ENCODE results near the gene ADAM29. TPM values are rescaled to one million over a fixed set of nuclear protein-coding genes. Genes with fewer than 3 reads are reported as not detected.

The ADAM29 gene
- total and polyA plus RNA-seq, 2 donors (not counting 1 experiment from before 2014, with no cell fraction given) = not detected

- Mint-ChIP-seq H3K4me1 (peaks cover 6% of the 10 kb centered on the region), H3K27ac (no peak overlapping the region), H3K27me3 (no peaks in the 10 kb centered on the region), H3K9me3 (ENCODE audit: insufficient read depth) (peaks cover 4% of the 10 kb centered on the region), H3K4me3 (no peak overlapping the region)
- ATAC-seq (ENCODE audit: low read depth) = no peak
- WGBS (ENCODE audit: insufficient coverage) = 89% methylated on average over 8 of the region's 8 CpGs
- Histone ChIP-seq H3K9me3 (ENCODE audit: control extremely low read depth in 1 of 3, control insufficient read depth in 2 of 3, insufficient read depth in 1 of 3, low read length in 2 of 3) (peaks cover 0 to 8% (median 0%) of the 10 kb centered on the region in 3 donors), H3K27me3 (replicated peaks in 1 of 4; ENCODE audit: control extremely low read depth in 1 of 4, control insufficient read depth in 3 of 4, insufficient read depth in 4 of 4, low read length in 3 of 4) (no peaks in the 10 kb centered on the region), H3K4me1 (ENCODE audit: control insufficient read depth in 2 of 2, insufficient read depth in 2 of 2, low read length in 2 of 2) (no peaks in the 10 kb centered on the region), H3K36me3 (replicated peaks in 1 of 2; ENCODE audit: control extremely low read depth in 1 of 2, control insufficient read depth in 1 of 2, extremely low read depth in 1 of 2, insufficient read depth in 2 of 2, low read length in 1 of 2) (no peaks in the 10 kb centered on the region), H3K4me3 (ENCODE audit: control extremely low read depth in 1 of 5, extremely low read depth in 1 of 5, insufficient read depth in 1 of 5, low read depth in 2 of 5, low read length in 4 of 5) (no peak overlapping the region), H3K79me2 (ENCODE audit: control insufficient read depth, insufficient read depth, low read length) (no peaks in the 10 kb centered on the region), H3K9ac (ENCODE audit: low read length) (no peak overlapping the region), H3K4me2 (replicated peaks; ENCODE audit: low read depth, low read length, poor library complexity, severe bottlenecking) (no peak overlapping the region), H4K20me1 (ENCODE audit: control insufficient read depth, insufficient read depth, low read length, poor library complexity, severe bottlenecking) (no peaks in the 10 kb centered on the region), H2AFZ (ENCODE audit: insufficient read depth, low read depth, low read length, poor library complexity, severe bottlenecking) (no peak overlapping the region), H3K27ac (ENCODE audit: low read length in 2 of 2) (no peak overlapping the region)
- no peak for DNase-seq
- TF ChIP-seq CTCF (IDR thresholded peaks at IDR 0.05) = no peak
- TF ChIP-seq EZH2 (IDR thresholded peaks at IDR 0.05; ENCODE audit: borderline replicate concordance, insufficient read depth, low read depth, low read length, poor library complexity, severe bottlenecking) = no peak
- intact Hi-C loops (cut with micrococcal nuclease) = no loop called here
- ChIA-PET CTCF (no interaction called here), POLR2A (no interaction called here)
These were observed 30.7 kb downstream of the ADAM29 start for GRCh38 chr4:174948826-174949225.

DNA sequence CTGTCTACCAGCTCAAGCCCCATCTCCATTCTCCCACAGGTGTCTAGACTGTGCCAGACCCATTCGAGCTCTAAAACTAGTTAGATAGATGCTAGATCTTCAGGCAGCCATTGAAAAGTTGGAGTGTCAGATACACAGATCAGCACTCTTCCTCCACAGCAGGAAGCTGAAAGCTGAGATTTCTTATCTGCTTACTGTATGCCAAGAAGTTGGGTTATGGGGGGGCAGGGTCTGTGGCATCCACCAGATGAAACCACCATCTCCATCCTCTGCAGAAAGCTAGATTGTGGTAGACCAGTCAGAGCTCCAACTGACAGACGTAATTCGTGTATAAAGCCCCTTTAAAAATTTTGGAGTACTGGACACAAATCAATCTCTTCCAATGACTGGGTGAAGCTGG, 54.8 kb downstream of the ADAM29 start:
- H3K4me2 ChIP-seq (replicated peaks; ENCODE audit: low read depth, low read length, poor library complexity, severe bottlenecking) = no peak overlapping the region
- no peaks in the 10 kb centered on the region for H4K20me1 ChIP-seq (ENCODE audit: control insufficient read depth, insufficient read depth, low read length, poor library complexity, severe bottlenecking)
- no peak overlapping the region for H3K4me3 ChIP-seq (ENCODE audit: control extremely low read depth in 1 of 5, extremely low read depth in 1 of 5, insufficient read depth in 1 of 5, low read depth in 2 of 5, low read length in 4 of 5)
- H3K36me3 ChIP-seq (replicated peaks in 1 of 2; ENCODE audit: control extremely low read depth in 1 of 2, control insufficient read depth in 1 of 2, extremely low read depth in 1 of 2, insufficient read depth in 2 of 2, low read length in 1 of 2) = no peaks in the 10 kb centered on the region
- no peak overlapping the region for H2AFZ ChIP-seq (ENCODE audit: insufficient read depth, low read depth, low read length, poor library complexity, severe bottlenecking)
- H3K9me3 ChIP-seq (ENCODE audit: control extremely low read depth in 1 of 3, control insufficient read depth in 2 of 3, insufficient read depth in 1 of 3, low read length in 2 of 3) = peaks cover 0 to 4% (median 1%) of the 10 kb centered on the region in 3 donors
- no peak overlapping the region for H3K27ac ChIP-seq (ENCODE audit: low read length in 2 of 2)
- Mint-ChIP-seq H3K27ac (no peak overlapping the region), H3K9me3 (ENCODE audit: insufficient read depth) (peaks cover 2% of the 10 kb centered on the region), H3K27me3 (no peaks in the 10 kb centered on the region), H3K4me3 (no peak overlapping the region), H3K4me1 (peaks cover 2% of the 10 kb centered on the region)
- WGBS (ENCODE audit: insufficient coverage) = no CpG with 5 or more reads among the region's 3 CpGs
- ATAC-seq (ENCODE audit: low read depth) (no peak), DNase-seq (no peak)
- H3K9ac ChIP-seq (ENCODE audit: low read length) = no peak overlapping the region
- no peaks in the 10 kb centered on the region for H3K27me3 ChIP-seq (replicated peaks in 1 of 4; ENCODE audit: control extremely low read depth in 1 of 4, control insufficient read depth in 3 of 4, insufficient read depth in 4 of 4, low read length in 3 of 4)
- no peak for TF ChIP-seq EZH2 (IDR thresholded peaks at IDR 0.05; ENCODE audit: borderline replicate concordance, insufficient read depth, low read depth, low read length, poor library complexity, severe bottlenecking)
- TF ChIP-seq CTCF (IDR thresholded peaks at IDR 0.05) = no peak
- ChIA-PET CTCF (no interaction called here), POLR2A (no interaction called here)
- no peaks in the 10 kb centered on the region for H3K4me1 ChIP-seq (ENCODE audit: control insufficient read depth in 2 of 2, insufficient read depth in 2 of 2, low read length in 2 of 2)
- intact Hi-C loops (cut with micrococcal nuclease) = no loop called here
- no peaks in the 10 kb centered on the region for H3K79me2 ChIP-seq (ENCODE audit: control insufficient read depth, insufficient read depth, low read length)
